ENCODE measurements around the gene PRR35.

Gene PRR35

GRCh38 chr16:549544-550263 is 10.5 kb upstream of the PRR35 start:
- DNase-seq, result no peak

- DNase-seq, result no peak
Observed at GRCh38 chr16:551210-551609, 9.0 kb upstream of the PRR35 start.

- no peak for DNase-seq
Observed at GRCh38 chr16:552171-552570, 8.0 kb upstream of the PRR35 start.

GRCh38 chr16:553601-554296 is 6.4 kb upstream of the PRR35 start:
- DNase-seq, result no peak

GRCh38 chr16:554297-554621 is 5.9 kb upstream of the PRR35 start:
- DNase-seq, result no peak

GRCh38 chr16:554640-555365 is 5.4 kb upstream of the PRR35 start:
- DNase-seq, result no peak

GRCh38 chr16:555528-556473 is 4.4 kb upstream of the PRR35 start:
- no peak for DNase-seq

- no peak for DNase-seq
Observed at GRCh38 chr16:556474-557173, 3.6 kb upstream of the PRR35 start.

- DNase-seq, result no peak
Observed at GRCh38 chr16:557463-558297, 2.5 kb upstream of the PRR35 start.

- no peak for DNase-seq
Observed at GRCh38 chr16:558298-559020, 1.7 kb upstream of the PRR35 start.

- no peak for DNase-seq
Observed at GRCh38 chr16:559021-559380, 1.2 kb upstream of the PRR35 start.

- DNase-seq, result no peak
Observed at GRCh38 chr16:559411-560203, 587 bp upstream of the PRR35 start.

- DNase-seq, result no peak
Observed at GRCh38 chr16:560701-561412, 663 bp downstream of the PRR35 start.

- DNase-seq, result no peak
Observed at GRCh38 chr16:561413-561794, 1.2 kb downstream of the PRR35 start.

GRCh38 chr16:561957-562938 is 2.1 kb downstream of the PRR35 start:
- no peak for DNase-seq

GRCh38 chr16:563072-563644 is 3.0 kb downstream of the PRR35 start:
- DNase-seq, result no peak

GRCh38 chr16:564690-565418 is 4.7 kb downstream of the PRR35 start:
- no peak for DNase-seq
